ENCODE measurements around the gene CLN3.
A peak's percentile ranks its signal among the peaks of the same experiment; 100 is the strongest.

CLN3 gene

DNA sequence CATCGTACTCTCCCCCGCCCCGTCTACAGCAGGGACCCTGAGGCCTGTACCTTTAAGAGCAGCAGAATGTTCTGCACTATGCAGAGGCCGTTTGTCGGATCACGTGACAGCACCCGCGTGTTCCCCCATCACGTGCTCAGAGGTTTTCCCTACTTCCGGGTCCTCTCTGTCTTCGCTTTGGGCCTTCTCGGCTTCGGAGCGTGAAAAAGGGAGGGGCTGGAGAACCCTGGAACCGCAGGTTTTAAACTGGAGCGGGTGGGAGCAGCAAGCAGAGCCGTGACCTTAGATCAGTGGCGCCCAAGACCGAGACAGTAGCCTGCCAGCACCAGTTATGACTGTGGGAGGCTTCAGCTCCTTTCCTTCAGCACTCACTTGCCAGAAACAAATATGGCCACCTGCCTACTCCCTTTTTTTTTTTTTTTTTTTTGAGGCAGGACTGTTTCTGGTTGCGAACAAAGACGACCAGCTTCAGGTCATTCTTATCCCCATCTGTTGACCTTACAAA lies at the start of gene CLN3:
TSS of gene CLN3 (minus strand) at position 105 of the 505 bp plus-strand sequence. CDS start 315 bp downstream, outside the sequence.
- TF ChIP-seq, protein P1, sequence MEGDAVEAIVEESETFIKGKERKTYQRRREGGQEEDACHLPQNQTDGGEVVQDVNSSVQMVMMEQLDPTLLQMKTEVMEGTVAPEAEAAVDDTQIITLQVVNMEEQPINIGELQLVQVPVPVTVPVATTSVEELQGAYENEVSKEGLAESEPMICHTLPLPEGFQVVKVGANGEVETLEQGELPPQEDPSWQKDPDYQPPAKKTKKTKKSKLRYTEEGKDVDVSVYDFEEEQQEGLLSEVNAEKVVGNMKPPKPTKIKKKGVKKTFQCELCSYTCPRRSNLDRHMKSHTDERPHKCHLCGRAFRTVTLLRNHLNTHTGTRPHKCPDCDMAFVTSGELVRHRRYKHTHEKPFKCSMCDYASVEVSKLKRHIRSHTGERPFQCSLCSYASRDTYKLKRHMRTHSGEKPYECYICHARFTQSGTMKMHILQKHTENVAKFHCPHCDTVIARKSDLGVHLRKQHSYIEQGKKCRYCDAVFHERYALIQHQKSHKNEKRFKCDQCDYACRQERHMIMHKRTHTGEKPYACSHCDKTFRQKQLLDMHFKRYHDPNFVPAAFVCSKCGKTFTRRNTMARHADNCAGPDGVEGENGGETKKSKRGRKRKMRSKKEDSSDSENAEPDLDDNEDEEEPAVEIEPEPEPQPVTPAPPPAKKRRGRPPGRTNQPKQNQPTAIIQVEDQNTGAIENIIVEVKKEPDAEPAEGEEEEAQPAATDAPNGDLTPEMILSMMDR (IDR thresholded peaks at IDR 0.05), result no peak

DNA sequence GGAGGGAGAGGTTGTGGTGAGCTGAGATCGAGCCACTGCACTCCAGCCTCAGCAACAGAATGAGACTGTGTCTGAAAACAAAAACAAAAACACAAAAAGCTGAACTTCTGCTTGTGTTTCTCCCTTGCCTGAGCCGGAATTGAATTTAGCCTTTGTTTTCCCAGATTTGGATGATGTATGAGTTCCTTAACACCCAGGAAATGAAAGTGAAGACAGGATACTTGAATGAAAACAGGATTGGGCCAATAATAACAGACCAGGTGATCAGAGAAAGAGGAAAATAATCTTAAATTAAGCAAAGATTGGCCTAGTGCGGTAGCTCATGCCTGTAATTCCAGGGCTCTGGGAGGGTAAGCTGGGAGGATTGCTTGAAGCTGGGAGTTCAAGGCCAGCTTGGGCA lies 48.5 kb upstream of the CLN3 start:
- Histone ChIP-seq H3K9me3 (no peaks in the 10 kb centered on the region), H3K4me1 (ENCODE audit: control insufficient read depth in 1 of 2, insufficient read depth in 1 of 2, low read depth in 1 of 2, low read length in 1 of 2) (peaks cover 18 to 32% of the 10 kb centered on the region in 2 experiments), H3K4me3 (ENCODE audit: low read depth in 1 of 2, low read length in 1 of 2) (no peak overlapping the region), H3K36me3 (no peaks in the 10 kb centered on the region), H3K27ac (no peak overlapping the region), H3K27me3 (no peaks in the 10 kb centered on the region)
- TF ChIP-seq, protein P1 (IDR thresholded peaks at IDR 0.05), result no peak

More for the DNA sequence above, at the start of gene CLN3:
- Histone ChIP-seq H3K4me3 (ENCODE audit: low read depth in 1 of 2, low read length in 1 of 2) (peak within 1 kb of the TSS; percentile 83 to 88), H3K36me3 (peaks cover 37% of the 10 kb centered on the region), H3K4me1 (ENCODE audit: control insufficient read depth in 1 of 2, insufficient read depth in 1 of 2, low read depth in 1 of 2, low read length in 1 of 2) (peaks cover 49 to 62% of the 10 kb centered on the region in 2 experiments), H3K27ac (peak within 1 kb of the TSS; percentile 100), H3K27me3 (no peaks in the 10 kb centered on the region), H3K9me3 (no peaks in the 10 kb centered on the region)

DNA sequence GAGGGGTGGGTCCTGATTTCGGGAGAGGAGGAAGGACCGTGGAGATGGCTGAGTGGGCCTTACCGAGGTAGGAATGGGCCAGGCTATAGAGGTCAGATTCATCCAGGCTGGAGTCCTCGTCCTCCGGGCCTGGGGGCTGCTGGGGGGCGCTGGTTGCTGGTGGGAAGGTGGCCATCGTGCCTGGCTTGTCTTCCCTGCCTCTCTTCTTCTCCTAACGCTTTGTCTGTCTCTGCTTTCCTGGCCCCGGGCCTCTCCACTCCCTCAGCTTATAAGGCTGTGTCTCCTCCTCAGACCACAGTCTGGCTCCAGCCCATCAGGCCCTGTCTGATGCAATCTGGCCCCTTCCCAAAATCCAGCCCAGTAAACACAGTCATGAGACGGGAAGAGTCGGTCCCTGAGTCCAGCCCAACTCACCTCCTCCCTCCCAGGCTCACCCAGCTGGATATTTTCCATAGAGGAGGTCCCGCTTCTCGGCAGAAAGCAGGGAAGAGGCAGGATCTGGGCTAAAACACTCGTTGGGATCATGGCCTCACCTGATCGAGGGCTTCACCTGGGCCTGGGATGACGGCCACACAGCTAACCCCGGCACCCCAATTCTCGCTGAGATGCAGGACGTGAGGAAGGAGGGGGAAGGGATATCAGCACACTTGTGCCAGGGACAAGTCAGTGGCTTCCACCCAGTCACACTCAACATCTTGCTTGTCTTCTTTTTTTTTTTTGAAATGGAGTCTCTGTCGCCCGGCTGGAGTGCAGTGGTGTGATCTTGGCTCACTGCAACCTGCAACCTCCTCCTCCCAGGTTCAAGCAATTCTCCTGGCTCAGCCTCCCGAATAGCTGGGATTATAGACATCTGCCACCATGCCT lies 47.1 kb upstream of the CLN3 start, which contains the start of gene NUPR1:
TSS of gene NUPR1 (minus strand) at position 242 of the 864 bp plus-strand sequence. CDS start at position 175, 67 bp downstream.
- Histone ChIP-seq H3K4me3 (ENCODE audit: low read depth in 1 of 2, low read length in 1 of 2) (no peak within 1 kb of the TSS), H3K36me3 (no peaks in the 10 kb centered on the region), H3K9me3 (no peaks in the 10 kb centered on the region), H3K27ac (no peak within 1 kb of the TSS), H3K4me1 (ENCODE audit: control insufficient read depth in 1 of 2, insufficient read depth in 1 of 2, low read depth in 1 of 2, low read length in 1 of 2) (peaks cover 31 to 35% of the 10 kb centered on the region in 2 experiments), H3K27me3 (no peaks in the 10 kb centered on the region)
- TF ChIP-seq, protein P1 (IDR thresholded peaks at IDR 0.05), result no peak

DNA sequence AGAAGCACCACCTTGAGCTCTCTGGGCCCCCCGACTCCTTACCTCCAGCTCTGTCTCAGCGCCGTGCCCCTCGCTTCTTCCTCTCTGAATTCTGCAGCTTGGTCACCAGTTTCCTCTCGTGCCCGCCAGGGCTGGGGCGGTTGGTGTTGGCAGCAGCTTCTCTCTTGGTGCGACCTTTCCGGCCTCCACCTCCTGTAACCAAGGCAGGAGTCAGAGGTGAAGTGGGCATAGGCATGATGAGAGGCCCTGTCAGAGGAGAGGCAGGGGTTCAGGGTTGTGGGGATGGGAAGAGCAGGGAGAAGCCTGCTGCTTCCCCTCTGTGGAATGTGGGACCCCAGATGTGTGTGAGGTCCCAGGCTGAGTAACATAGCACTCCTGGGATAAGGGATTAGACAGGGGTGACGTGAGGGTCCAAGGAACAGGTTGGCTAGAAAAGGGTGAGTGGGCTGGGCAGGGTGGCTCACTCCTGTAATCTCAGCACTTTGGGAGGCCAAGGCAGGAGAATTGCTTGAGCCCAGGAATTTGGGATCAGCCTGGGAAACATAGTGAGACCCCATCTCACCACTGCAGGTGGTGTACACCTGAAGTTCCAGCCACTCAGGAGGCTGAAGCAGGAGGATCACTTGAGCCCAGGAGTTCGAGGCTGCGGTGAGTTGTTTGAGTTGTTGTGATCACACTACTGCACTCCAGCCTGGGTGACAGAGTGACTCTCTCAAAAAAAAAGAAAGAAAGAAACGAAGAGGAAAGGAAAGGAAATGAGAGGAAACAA lies 46.3 kb upstream of the CLN3 start:
- no peaks in the 10 kb centered on the region for H3K9me3 ChIP-seq
- peaks cover 30 to 35% of the 10 kb centered on the region in 2 experiments for H3K4me1 ChIP-seq (ENCODE audit: control insufficient read depth in 1 of 2, insufficient read depth in 1 of 2, low read depth in 1 of 2, low read length in 1 of 2)
- H3K36me3 ChIP-seq, result no peaks in the 10 kb centered on the region
- no peak overlapping the region for H3K27ac ChIP-seq
- no peaks in the 10 kb centered on the region for H3K27me3 ChIP-seq
- TF ChIP-seq, protein P1 (IDR thresholded peaks at IDR 0.05), result no peak
- H3K4me3 ChIP-seq (ENCODE audit: low read depth in 1 of 2, low read length in 1 of 2), result no peak overlapping the region

DNA sequence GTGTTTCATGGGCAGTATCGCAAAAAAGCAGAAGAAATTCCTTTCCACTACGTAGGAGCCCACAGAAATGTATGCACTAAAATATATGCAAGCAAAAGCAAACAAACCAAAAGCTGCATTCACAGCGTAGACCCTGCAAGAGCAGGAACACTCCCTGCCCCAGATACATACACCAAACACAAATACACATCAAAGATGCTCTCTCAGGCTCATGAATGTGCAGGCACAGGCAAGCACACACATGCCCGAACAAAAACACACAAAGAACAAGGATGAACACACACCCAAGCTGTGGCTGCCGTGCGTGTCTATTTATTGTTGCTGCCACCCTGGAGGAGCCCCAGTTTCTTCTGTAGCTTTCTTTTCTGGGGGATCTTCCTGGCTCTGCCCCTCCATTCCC lies 45.2 kb upstream of the CLN3 start:
- H3K36me3 ChIP-seq, result no peaks in the 10 kb centered on the region
- peaks cover 21 to 28% of the 10 kb centered on the region in 2 experiments for H3K4me1 ChIP-seq (ENCODE audit: control insufficient read depth in 1 of 2, insufficient read depth in 1 of 2, low read depth in 1 of 2, low read length in 1 of 2)
- H3K9me3 ChIP-seq, result no peaks in the 10 kb centered on the region
- H3K27me3 ChIP-seq, result no peaks in the 10 kb centered on the region
- TF ChIP-seq, protein P1 (IDR thresholded peaks at IDR 0.05), result no peak
- no peak overlapping the region for H3K4me3 ChIP-seq (ENCODE audit: low read depth in 1 of 2, low read length in 1 of 2)
- no peak overlapping the region for H3K27ac ChIP-seq

Data from neutrophil (primary cell).